CD4-positive, alpha-beta T cell (primary cell): ENCODE measurements around the gene DKK3. TPM values are rescaled to one million over a fixed set of nuclear protein-coding genes. Genes with fewer than 3 reads are reported as not detected.

Source experiments
- ATAC-seq: fragments of 200-7000 bp; cut with Tn5 transposase; one replicate; pipeline ENCODE4 v1.10.0; 2022; ENCODE audit warnings: mild to moderate bottlenecking; ENCODE audit not compliant: poor library complexity
- CTCF ChIA-PET: fragments of 350-600 bp; sonication (Branson Sonifier 250); formaldehyde crosslinking; loops from one replicate; lab custom pipeline; 2021; ENCODE audit warnings: antibody characterized with exemption, inconsistent platforms; lab: Charles Lee
- POLR2A ChIA-PET: fragments of 350-600 bp; sonication (Branson Sonifier 250); formaldehyde crosslinking; loops from one replicate; lab custom pipeline; 2021; ENCODE audit warnings: antibody characterized with exemption, inconsistent platforms; lab: Charles Lee
- DNase-seq, 14 experiments: peaks; one replicate each; pipeline ENCODE4 v3.0.0-alpha.2; 2013 to 2020; ENCODE audit warnings: mixed read lengths in 2 of 14
- H3K27ac ChIP-seq, 2 donors: one replicate each; pipeline versions ENCODE4 v1.5.1 to v1.7.0; 2013; ENCODE audit warnings: low read length in 2 of 2, low read depth in 1 of 2, mild to moderate bottlenecking in 1 of 2
- H3K27me3 ChIP-seq, 2 experiments: 1 replicate in 1 of 2; 2 replicates in 1 of 2; pipeline versions ENCODE4 v1.6.1 to v1.7.0; 2013; ENCODE audit warnings: low read length in 2 of 2, control low read depth in 1 of 2, mild to moderate bottlenecking in 1 of 2, moderate library complexity in 1 of 2; ENCODE audit not compliant: insufficient read depth in 2 of 2, control insufficient read depth in 1 of 2
- H3K36me3 ChIP-seq: one replicate; pipeline ENCODE4 v1.6.1; 2013; ENCODE audit warnings: low read length, control low read depth; ENCODE audit not compliant: insufficient read depth
- H3K4me1 ChIP-seq: one replicate; pipeline ENCODE4 v1.6.1; 2013; ENCODE audit warnings: low read length, control low read depth; ENCODE audit not compliant: insufficient read depth
- H3K4me3 ChIP-seq: one replicate; pipeline ENCODE4 v1.5.1; 2013; ENCODE audit warnings: mild to moderate bottlenecking, low read length, moderate library complexity
- H3K9me3 ChIP-seq, 2 experiments: 1 replicate in 1 of 2; 2 replicates in 1 of 2; pipeline versions ENCODE4 v1.6.1 to v1.7.0; 2013; ENCODE audit warnings: low read length in 2 of 2, mild to moderate bottlenecking in 2 of 2, control low read depth in 1 of 2, moderate library complexity in 1 of 2; ENCODE audit not compliant: control insufficient read depth in 1 of 2, insufficient read depth in 1 of 2
- H3K27ac Mint-ChIP-seq: one replicate; pipeline ENCODE4 v1.8.0; 2020; ENCODE audit warnings: mixed read lengths
- H3K27me3 Mint-ChIP-seq: one replicate; pipeline ENCODE4 v1.8.0; 2021; ENCODE audit warnings: mixed read lengths
- H3K36me3 Mint-ChIP-seq: one replicate; pipeline ENCODE4 v1.8.0; 2021; ENCODE audit warnings: low read depth, mixed read lengths
- H3K4me1 Mint-ChIP-seq: one replicate; pipeline ENCODE4 v1.8.0; 2021; ENCODE audit warnings: low read depth, mixed read lengths
- H3K4me3 Mint-ChIP-seq: one replicate; pipeline ENCODE4 v1.8.0; 2020; ENCODE audit warnings: mild to moderate bottlenecking, mixed read lengths
- H3K9me3 Mint-ChIP-seq: one replicate; pipeline ENCODE4 v1.8.0; 2020; ENCODE audit warnings: mixed read lengths
- CTCF ChIP-seq: fragments of 200-600 bp; IDR thresholded peaks from one replicate; pipeline ENCODE4 v1.8.0; 2022; ENCODE audit warnings: antibody characterized with exemption, mild to moderate bottlenecking
- intact Hi-C, 2 experiments: fragments of 100-400 bp; cut with DNase I in 1 of 2; cut with micrococcal nuclease in 1 of 2; formaldehyde crosslinking; loops; one replicate each; pipeline versions ENCODE4 v1.15.1 to v1.9.0; 2023 to 2025; cut with DNase I, micrococcal nuclease
- total RNA-seq, 174 experiments: library from RNA in 2 of 174; stranded (reverse) in 2 of 174; gene quantifications; one replicate each; pipeline ENCODE4 v1.2.3 and lab custom pipeline; 2021 to 2026

The DKK3 gene
- total RNA-seq, 2 experiments from 2014 or later: 0.61 to 0.71 TPM

DNA sequence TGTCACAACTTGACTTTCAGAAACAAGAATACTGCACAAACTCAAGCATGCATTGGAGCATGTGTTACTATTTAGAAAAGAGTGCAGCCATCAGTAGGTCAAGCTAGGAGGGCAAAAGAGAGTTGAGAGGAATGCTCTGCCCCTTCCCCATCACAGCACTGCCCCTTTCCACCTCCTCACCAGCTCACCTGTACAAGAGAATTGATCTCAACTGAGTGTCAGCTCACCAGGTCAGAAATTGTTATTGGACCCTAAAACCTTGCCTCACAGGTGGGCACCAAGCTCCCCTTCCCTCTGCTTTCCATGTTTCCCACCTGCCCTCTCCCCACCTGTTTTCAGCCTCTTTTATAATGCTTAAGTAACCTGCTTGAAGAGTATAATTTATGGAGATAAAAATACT lies 48.8 kb downstream of the DKK3 start:
- ChIA-PET POLR2A (no interaction called here), CTCF (interaction anchor here (1.5 kb wide), 1 partner anchor 110 kb away, joined by 3 read pairs; no protein-coding TSS in a partner anchor)
- Mint-ChIP-seq H3K9me3 (no peaks in the 10 kb centered on the region), H3K36me3 (peaks cover 38% of the 10 kb centered on the region), H3K27me3 (no peaks in the 10 kb centered on the region), H3K4me1 (peaks cover 46% of the 10 kb centered on the region), H3K27ac (peak overlapping the region; percentile 28), H3K4me3 (no peak overlapping the region)
- Histone ChIP-seq H3K36me3 (peaks cover 27% of the 10 kb centered on the region), H3K4me1 (peaks cover 29% of the 10 kb centered on the region), H3K4me3 (no peak overlapping the region), H3K27ac (peak overlapping the region in 1 of 2 donors; percentile 10), H3K27me3 (no peaks in the 10 kb centered on the region), H3K9me3 (no peaks in the 10 kb centered on the region)
- ATAC-seq: no peak
- TF ChIP-seq CTCF: no peak
- intact Hi-C loops: no loop called here
- no peak for DNase-seq

DNA sequence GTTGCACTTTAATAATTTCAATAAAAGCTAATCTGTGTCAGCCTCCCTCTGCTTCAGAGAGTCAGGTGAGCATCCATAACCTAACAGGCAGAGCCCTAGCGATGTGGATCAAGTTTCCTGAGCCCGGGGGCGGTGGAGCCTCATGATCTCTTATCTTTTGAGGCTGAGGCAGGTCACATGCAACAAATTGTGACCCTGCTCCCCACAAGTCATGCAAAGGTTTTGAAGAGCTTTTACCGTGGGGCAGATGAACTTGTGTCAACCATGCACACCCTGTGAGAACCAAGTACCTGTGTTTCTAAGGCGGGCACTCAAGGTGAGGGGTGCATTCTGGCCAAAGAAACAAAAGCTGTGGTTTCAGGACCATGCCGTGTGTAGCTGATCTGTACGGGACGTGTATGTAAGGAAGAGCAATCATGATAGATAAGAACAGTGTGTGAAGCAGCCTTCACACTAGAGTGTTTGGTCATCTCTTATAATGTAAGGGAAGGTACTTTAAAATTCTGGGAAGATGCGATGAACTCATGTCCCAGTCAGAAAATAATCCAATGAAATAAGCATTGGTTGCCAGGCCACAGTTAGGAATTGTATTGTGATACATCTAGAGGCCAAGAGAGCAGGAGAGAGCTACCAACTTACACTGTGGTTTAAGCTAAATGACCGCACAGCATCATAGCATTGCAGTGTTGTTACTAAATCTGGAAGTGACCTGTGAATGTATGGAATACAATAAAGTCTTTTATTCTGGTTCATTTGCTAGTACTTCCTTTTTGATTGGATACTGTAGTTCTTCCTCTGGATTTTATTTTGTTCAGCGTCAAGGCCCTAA lies 49.8 kb downstream of the DKK3 start:
- Mint-ChIP-seq H3K4me1 (peaks cover 46% of the 10 kb centered on the region), H3K4me3 (no peak overlapping the region), H3K27ac (peak overlapping the region; percentile 28), H3K9me3 (no peaks in the 10 kb centered on the region), H3K27me3 (no peaks in the 10 kb centered on the region), H3K36me3 (peaks cover 46% of the 10 kb centered on the region)
- intact Hi-C loops: no loop called here
- H3K27ac ChIP-seq: no peak overlapping the region
- ChIA-PET CTCF (interaction anchor here (1.5 kb wide), 1 partner anchor 109 kb away, joined by 3 read pairs; no protein-coding TSS in a partner anchor), POLR2A (no interaction called here)
- H3K4me1 ChIP-seq: peaks cover 29% of the 10 kb centered on the region
- H3K36me3 ChIP-seq: peaks cover 32% of the 10 kb centered on the region
- no peaks in the 10 kb centered on the region for H3K27me3 ChIP-seq
- no peaks in the 10 kb centered on the region for H3K9me3 ChIP-seq
- no peak overlapping the region for H3K4me3 ChIP-seq
- DNase-seq (no peak), ATAC-seq (no peak)
- TF ChIP-seq CTCF: no peak

GRCh38 chr11:11956006-11956405 lies 52.4 kb downstream of the DKK3 start:
- TF ChIP-seq CTCF: no peak
- no peaks in the 10 kb centered on the region for H3K9me3 ChIP-seq
- Mint-ChIP-seq H3K4me3 (no peak overlapping the region), H3K27ac (no peak overlapping the region), H3K27me3 (no peaks in the 10 kb centered on the region), H3K9me3 (no peaks in the 10 kb centered on the region), H3K36me3 (peaks cover 72% of the 10 kb centered on the region), H3K4me1 (peaks cover 28% of the 10 kb centered on the region)
- no peak overlapping the region for H3K27ac ChIP-seq
- ChIA-PET POLR2A (interaction anchor here (0.9 kb wide), 1 partner anchor 113 kb away, joined by 4 read pairs; no protein-coding TSS in a partner anchor), CTCF (interaction anchor here (1.7 kb wide), 1 partner anchor 31 kb away, joined by 3 read pairs; no protein-coding TSS in a partner anchor)
- H3K4me3 ChIP-seq: no peak overlapping the region
- ATAC-seq: no peak
- H3K36me3 ChIP-seq: peaks cover 49% of the 10 kb centered on the region
- peaks cover 16% of the 10 kb centered on the region for H3K4me1 ChIP-seq
- no peak for DNase-seq
- intact Hi-C loops: no loop called here
- no peaks in the 10 kb centered on the region for H3K27me3 ChIP-seq
